HG02970 (cell line): ENCODE data around the gene TAF15.
A peak's percentile ranks its signal among the peaks of the same experiment; 100 is the strongest.

Source experiments
- ATAC-seq: cut with Tn5 transposase; IDR thresholded peaks from one replicate; pipeline ENCODE4 v1.9.1; 2021; ENCODE audit warnings: mild to moderate bottlenecking, moderate library complexity, moderate number of reproducible peaks; ENCODE audit not compliant: unreplicated experiment, low FRiP score

TAF15 gene

DNA sequence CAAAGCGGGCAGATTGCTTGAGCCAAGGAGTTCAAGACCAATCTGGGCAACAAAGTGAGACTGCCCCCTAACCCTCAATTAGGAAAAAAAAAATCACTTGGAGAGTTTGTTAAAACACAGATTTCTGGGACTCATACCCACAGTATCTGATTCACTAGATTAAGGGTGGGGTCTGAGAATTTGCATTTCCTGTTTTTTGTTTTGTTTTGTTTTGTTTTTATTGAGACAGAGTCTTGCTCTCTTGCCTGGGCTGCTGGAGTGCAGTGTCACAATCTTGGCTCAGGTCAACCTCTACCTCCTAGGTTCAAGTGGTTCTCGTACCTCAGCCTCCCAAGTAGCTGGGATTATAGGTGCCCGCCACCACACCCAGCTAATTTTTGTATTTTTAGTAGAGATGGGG, 58.3 kb downstream of the TAF15 start:
- no peak for ATAC-seq

DNA sequence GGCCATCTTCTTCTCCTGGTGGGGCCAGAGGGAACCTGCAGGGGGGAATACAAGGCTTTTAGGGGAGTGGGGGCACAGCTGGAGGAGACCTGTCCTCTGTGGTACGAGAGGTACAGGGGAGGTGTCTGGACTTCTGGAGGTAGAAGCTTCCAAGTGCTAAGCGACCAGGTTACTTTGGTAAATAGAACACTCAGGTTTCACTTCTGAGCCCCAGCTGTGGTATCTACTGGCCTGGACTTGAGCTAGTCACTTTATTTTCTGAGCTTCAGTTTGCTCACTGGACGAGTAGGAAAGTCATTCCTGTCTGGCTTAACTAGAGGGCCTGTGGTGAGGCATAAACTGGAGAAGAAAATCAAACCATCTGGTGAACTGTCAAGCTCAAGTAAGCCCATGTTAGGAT, 59.5 kb downstream of the TAF15 start, which contains the start of gene HEATR9:
TSS of gene HEATR9 (minus strand) at position 155 of the 400 bp plus-strand sequence. CDS start at position 6, 149 bp downstream.
- no peak for ATAC-seq

DNA sequence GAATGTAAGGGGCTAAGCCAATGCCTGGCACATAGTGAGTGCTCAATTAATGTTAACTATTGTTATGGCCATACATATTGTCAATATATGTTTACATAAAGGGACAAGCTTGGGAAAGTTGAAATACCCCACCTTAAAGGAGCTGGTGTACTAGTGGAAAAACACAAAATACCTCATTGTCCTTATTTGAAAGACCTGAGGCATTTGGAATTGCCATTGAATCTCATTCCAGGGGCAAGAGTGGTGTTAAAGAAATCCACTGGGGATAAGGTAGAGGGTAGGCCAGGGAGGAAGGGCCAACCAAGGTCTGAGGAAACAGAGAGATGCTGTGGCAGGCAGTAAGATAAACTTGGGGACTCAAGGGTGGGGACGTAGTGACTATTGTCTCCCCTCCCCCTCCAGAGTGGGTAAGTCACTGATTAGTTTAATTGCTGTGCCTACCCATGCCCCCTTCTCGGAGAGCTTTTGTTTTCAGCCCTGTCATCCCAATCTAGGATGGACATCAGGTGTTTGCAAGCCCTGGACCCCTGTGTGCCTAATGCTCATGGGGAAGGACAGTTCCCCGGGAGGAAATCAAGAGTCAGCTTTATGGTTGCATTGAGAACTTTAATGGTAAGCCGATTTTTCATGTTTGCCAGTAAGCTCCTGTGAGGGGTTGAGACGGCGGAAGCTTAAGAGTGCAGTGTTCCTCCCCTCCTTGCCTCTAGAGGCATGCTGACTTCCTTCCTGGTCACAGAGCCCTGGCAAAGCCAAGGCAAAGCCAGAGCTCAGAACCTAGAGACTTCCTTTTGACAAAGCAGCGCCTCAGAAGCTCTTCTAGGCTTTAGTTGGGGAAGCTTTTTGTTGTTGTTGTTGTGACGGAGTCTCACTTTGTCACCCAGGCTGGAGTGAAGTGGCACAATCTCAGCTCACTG, 61.9 kb downstream of the TAF15 start:
- no peak for ATAC-seq

DNA sequence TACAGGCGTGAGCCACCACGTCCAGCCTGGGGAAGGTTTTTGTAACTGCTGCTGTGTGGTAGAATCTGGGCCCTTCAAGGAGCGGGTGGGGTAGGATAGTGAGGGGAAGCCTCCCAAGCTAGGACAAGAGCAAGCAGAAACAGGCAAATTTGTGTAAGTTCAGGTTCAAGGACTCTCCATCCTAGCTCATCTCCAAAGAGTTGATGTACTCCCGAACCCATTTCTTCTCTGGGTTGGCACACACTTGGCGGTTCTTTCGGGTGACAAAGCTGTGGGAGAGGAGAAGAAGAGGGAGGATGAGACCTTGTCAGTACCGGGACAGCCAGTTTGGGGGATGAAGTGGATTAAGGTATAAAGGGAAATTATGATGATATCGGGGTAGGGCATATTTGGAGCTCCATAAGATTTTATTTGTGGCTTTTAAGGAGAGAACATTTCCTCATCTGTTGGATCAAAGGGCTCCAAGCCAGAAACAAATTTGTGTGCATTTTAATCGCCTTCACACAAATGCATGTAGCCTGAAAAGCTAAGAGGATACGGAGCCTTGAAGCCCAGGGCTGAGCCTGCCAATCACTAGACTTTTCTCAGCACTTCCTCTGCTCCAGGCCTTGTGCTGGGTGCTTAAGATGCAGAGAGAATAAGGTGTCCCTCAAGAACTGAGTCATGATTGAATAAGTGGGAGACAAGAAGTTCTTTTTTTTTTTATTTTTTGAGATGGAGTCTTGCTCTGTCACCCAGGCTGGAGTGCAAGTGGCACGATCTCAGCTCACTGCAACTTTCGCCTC, 63.1 kb downstream of the TAF15 start:
- ATAC-seq = no peak

DNA sequence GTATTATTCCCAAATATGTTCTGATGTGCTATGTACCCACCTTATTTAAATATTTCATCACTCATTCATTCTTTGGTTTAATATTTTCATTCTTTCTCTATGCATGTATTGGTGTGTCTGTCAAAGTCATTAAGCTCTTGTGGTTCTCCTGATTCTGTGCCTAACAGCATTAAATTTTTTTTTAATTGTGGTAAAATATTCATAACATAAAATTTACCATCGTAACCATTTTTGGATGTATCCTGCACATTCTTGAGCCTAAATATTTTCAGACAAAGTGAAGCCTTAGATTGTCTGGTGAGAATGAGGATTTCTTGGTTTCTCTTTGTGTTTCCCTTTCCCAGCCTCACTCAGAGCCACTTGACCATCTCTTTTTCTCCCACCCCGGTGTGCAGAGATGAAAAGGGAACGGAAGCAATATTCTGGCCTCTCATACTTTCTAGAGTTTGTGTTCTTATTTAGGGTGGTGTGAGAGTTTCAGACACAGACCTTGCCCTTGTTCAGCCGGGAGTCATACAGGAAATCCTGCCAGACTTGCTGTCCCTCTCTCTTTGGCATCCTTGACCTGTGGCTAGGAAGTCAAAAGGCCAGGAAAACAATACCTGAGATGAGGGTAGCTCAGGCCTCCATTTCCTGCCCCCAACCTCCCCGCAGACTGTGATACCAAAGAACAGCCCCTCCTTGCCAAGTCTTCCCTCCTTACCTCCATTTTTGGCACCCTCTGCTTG, 66.0 kb downstream of the TAF15 start:
- no peak for ATAC-seq

DNA sequence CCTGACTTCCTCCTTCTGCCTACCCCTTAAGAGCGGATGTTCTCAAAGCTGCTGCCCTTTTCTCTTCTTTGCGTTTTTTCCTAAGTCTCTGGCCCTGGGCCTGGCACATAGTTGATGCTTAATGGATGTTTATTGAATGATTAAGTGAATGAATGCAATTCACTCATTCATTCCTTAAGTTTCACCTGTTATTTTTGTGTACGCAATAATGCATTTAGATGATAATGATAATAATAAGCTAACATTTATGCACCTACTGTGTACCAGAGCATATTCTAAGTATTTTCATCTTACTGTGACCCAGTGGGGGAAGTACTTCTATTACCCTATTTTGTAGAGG, 66.5 kb downstream of the TAF15 start:
- no peak for ATAC-seq

DNA sequence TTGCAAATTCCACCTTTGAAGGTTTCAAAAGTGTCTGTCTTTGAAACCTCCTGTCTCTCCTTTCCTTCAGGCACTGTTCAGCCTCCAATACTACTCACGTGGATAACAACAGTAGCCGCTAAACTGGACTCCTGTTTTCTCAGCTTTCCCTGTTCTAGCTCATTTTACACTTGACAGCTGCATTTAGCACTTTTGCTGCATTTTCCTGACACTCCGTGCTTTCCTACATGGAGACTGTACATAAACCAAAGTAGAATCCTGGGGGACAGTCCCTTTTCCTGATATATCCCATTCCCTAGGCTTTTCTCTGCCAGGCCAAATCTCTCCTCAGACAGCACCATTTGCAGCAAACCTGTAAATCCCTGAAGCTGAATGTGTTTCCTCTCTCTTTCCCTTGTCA, 67.2 kb downstream of the TAF15 start:
- no peak for ATAC-seq

DNA sequence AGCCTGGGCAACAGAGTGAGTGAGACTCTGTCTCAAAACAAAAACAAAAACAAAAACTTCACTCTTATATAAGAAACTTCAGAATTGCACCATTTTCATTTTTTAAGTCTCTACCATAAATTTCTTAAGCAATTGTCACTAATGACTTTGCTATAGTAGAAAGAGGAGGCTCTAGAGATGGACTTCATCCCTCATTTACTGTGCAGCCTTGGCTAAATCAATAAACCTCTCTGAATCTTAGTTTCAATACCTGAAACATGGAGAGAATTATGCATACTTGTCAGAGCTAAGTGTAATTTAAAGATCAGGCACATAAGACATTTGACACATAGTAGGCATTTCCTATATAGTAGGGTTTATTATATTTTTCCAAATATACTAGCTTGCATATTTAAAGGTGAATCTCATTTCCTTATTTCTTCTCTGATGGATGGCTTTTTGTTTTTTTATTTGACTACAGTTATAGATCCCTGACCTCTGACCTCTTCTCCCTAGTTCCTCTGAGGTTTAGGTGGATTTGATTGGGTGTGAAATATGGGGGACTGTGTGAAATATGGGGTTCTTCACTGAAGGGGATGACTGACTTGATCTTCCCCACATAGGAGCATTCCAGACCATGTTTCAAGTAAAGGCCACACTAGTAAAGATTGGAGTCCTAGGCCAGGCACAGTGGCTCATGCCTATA, 68.2 kb downstream of the TAF15 start:
- no peak for ATAC-seq

DNA sequence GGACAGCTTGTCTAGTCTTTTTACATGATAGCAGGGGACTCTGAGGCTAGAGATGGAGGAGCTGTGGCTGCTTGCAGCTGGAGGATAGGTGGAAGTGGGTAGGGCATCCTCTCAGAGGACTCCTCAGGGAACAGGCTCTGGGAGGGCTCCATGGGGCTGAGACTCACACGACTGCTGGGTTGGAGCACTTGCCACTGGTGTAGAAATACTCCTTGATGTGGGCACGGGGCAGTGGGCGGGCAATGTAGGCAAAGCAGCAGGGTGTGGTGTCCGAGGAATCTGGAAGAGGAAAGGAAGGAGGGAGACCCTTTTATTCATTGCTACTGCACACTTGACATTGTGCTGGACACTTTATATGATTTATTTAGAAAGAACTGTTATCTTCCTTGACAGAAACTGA, 69.1 kb downstream of the TAF15 start:
- no peak for ATAC-seq

DNA sequence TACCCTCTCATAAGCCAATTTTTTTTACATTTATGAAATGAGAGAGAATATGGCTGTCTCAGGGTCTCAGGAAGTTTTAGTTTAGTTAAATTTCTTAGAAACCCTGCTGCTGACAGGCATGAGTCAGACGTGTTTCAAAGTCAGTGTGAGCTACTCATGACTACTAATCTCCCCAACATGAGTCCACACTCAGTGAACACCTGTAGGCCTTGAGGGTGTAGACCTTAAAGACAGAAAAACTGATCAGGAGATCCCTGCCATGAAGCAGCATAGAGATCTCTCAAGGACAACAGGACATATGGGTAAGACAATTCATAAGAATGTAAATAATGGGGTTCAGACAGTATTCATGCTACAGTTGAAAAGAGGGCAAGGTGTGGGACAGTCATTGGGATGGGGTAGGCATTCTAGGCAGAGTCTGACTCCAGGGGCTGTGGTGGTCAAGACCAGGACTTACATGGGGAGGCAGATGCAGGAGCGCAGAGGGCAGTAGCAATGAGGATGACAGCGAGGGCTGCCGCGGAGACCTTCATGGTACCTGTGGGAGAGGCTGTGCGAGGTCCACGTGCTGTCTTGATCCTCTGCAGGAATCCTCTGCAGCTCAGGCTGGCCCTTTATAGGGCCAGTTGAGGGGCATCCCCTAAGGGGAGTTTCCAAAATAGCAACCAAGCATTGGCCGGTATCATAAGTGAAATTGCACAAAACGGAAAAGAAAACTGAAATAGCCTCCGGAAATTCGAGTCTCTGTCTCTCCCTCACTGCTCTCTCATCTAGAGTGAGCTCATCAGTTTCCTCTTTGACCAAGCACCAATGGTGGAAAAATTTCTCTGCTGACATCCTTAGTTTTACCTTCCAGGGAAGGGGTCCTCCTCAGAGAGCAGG, 70.7 kb downstream of the TAF15 start, which contains the start of gene CCL5:
TSS of gene CCL5 (minus strand) at position 588 of the 882 bp plus-strand sequence.
- peak; percentile 88 for ATAC-seq

DNA sequence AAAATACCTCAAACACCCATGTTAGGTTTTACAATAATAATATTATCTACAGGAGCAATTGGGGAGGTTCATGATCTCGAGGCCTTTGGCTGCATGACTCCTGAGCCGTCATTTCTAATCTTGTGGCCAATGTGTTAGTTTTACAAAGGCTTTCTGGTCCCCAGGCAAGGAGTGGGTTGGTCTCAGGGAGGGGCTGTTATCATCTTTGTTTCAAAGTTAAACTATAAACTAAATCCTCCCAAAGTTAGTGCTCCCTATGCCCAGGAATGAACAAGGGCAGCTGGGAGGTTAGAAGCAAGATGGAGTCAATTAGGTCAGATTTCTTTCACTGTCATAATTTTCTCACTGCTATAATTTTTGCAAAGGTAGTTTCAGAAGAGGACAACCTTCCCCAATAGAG, 80.0 kb downstream of the TAF15 start:
- no peak for ATAC-seq

DNA sequence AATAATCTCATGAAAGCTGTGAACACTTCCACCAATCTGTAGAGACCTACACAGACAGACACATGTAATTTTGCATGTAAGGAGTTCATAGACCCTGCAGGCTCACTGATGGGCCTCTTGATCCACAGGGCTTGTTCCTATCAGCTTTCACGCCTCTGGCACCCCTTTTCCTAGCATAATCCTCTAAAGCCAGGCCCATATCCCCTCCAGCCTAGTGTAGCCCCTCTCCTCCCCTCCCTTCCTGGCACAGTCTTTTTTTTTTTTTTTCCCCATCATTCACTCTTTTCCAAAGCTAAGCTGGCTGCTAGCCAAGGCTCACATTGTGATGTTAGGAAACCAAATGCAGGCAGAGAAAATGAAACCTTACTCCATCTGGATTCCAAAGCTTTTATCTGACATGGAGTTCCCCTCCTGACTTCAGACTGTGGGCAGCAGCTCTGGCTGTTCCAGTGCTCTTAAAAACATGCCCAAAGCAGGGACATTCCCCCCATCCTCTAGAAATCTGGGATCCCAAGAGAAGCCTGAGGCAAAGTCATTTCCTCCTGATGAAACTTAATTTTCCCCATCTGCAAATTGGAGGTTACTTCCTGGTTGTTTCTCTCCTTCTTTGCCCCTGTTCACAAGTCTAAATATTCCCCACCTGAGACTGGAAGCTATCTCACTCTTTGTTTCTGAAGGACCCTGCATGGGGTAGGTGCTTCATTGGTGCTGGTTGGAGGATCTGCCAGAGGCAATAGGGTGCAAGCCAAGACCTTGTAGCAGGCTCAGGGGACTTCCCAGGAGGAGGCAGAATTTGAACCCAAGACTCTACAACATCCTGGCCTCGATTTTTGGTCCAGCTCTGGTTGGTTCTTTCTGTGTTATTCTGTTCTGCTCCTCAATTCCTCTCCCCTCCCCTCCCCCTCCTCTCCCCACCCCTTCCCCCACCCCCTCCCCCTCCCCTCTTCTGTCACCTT, 80.8 kb downstream of the TAF15 start:
- no peak for ATAC-seq

DNA sequence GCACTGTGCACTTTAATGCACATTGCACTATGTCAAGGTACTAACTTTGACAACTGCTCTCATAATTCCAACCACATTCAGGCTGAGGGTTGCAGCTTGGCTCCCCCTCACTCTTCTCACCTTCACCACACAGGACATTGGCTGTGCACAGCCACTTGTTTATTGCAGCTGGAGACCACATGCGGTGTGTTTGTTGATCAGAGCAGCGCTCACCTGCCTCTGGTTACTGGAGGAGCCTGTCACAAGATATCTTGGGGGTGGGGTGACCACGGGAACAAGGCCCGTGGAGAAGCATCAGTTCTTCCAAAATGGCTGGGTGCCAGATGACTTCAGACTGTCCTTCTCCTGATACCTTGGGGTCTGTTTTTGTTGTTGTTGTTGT, 81.5 kb downstream of the TAF15 start:
- ATAC-seq = no peak

DNA sequence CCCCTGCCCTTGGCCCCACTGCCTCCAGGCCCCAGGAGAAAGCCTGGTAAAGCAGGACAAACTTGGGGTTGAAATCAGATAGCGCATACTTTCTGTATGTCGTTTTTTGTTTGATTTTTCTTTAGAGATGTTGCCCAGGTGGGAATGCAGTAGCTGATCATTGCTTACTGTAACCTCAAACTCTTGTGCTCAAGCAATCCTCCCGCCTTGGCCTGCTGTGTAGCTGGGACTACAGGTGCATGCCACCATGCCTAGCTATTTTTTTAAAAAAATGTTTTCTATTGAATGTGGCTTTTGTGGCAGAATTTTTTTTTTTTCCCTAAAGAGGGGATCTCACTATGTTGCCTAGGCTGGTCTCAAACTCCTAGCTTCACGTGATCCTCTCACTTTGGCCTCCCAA, 82.0 kb downstream of the TAF15 start:
- no peak for ATAC-seq

DNA sequence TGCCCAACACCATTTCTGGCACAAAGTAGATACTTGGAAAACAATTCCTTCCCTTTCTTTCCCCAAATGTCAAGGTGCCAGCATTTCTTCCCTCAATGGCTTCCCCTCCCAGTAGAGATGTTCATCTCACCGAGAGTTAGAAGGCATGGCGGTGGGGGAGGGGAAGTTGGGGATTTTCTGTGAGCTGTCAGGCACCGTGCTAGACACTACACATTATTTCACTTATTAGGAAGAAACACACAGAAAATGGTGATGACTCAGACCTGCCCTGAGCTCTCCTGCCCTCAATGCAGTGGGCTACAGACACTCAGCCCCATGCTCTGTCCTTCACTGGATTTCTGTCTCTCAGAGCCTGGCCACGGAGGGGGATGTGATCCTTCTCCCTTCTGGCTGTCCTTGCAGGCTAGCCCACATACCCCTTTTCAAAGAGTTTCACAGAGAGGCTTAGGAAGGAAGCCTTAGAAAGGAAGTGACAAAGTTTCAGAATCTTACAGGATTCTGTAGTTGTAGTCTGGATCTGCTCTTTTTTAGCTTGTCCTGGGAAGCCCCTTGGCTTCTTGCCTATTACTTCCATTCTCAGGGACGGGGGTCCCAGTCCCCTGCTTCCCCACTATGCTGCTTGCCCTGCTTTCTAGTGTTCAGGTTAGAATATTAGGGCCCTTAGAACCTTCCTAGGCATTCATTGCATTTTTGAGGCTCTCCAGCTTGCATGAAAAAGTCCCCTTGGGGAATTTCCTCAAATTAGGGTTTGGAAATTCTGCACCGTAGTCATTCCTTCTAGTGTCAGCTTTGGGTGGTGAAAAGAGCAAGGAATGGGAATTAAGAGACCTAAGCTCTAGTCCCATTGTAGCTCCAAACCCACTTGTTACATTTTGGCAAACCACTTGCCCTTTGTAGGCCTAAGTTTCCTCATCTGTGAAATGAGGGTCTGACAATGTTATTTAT, 83.1 kb downstream of the TAF15 start:
- no peak for ATAC-seq

DNA sequence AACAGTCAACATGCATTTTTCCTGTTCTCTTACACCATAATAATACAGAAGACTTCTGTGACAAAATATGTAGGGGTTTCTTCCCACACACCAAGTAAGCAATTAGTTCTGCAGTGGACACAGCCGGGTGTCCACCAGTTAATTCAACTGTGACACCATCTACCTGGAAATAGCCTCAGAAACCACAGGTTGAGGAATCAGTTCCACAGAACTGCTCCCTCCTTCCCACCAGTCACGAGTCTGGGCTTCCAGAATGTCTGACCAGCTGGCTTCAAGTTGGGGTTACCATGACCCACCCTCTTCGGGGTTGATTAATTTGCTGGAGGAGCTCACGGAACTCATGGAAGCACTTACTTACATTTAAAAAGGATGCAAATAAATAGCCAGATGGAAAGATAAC, 84.5 kb downstream of the TAF15 start:
- no peak for ATAC-seq

DNA sequence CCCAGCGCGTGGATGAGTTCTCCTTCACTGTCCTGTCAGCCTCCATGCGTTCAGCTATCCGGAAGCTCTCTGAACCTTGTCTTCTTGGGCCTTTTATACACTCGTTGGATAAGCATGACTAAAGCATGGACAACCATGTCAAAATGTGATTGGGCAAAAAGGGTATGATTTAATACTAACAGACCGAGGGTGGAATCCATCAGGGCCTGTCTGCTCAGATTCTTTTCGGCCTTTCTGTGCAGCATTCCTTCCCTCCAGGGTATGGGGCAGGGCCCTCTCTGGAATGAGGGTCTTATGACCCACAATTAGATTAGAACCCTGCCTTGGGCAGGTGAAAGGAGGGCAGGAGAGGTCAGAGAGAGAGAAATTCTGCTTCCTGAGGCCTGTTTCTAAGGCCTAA, 84.9 kb downstream of the TAF15 start:
- ATAC-seq = no peak
